HG02623 (cell line): ENCODE measurements around the gene MAD1L1.
"Not testable (repeated sequence)": the region's sequence is repeated elsewhere in the genome, so short reads cannot be mapped to it uniquely, and the experiment has no call there.

Experiments used
- ATAC-seq: cut with Tn5 transposase; IDR thresholded peaks from one replicate; pipeline ENCODE4 v1.9.1; 2021; ENCODE audit warnings: moderate library complexity; ENCODE audit not compliant: unreplicated experiment

The MAD1L1 gene

DNA sequence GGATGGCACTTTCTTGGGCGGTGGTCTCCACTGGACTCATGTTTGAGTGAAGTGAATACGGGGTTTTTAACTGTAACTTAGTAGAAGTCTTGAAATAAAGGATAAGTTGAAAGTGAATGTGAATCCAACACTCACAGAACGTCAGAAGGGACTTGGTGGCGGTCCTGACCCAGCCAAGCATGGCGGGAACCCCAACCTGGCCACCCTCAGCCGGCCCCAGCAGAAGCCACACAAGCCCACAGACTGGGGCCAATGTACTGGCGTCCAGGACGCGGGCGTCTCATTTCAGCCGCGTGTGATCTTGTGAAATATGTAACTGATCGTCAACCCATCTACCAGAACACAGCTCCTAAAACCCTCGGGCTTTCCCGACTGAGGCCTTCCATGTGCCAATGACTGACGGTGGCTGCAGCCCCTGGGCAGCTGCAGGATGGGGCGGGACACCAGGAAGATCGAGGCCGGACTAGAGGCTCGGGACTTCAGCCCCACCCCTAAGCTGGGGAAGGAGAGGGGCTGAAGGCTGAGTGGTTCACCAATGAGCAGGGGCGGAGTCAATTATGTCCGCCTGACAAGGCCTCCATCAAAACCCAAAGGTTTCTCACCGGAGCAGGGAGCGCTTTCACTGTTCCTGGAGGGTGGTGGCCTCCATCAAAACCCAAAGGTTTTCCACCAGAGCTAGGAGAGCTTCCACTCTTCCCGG is 161.5 kb downstream of the MAD1L1 start:
- no peak for ATAC-seq

DNA sequence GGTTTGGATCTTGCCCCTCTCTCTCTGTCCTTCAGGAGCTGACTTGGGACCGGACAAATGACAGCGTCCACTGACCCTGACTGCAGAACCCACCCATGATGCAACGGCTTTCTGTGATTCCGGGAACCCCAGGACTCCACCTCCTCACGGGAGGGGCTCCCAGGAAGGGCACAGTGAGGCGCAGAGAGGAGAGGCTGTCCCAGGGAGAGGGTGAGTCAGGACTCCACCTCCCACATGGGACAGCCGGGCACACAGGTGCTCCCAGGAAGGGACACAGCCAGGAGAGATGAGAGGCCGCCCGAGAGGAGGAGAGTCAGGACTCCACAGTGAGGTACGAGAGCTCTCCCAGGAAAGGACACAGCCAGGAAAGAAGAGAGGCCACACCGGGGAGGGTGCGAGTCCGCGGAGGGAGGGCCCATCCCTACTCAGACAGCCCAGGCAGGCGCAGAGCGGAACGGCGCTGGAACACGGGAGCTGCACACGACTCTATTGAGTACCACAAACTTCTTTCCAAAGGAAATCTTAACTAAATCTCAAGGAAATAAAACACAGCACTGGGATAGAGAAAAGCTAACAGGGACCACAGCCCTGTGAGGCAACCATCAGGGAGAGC is 162.5 kb downstream of the MAD1L1 start:
- no peak for ATAC-seq

DNA sequence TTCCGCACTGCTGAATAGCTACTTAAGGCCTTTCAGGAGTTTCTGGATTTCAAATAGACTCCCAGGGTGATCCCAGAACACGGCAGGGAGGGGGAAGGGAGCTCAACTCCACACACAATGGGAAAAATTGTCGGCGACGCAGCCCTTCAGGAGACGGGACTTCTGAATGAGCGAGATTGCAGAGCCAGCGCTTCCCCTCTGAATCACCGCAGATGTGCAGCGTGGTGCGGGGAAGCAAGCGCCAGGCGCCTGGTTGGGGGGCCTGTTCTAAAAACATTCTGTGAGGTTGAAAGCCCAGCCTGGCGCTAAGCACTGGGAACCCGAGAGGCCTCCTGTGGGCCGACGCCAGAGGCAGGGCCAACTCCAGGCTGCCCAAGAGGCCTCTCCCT is 163.3 kb downstream of the MAD1L1 start:
- no peak for ATAC-seq

- ATAC-seq = no peak
Observed at GRCh38 chr7:2068693-2069471, 163.9 kb downstream of the MAD1L1 start.

- ATAC-seq = no peak
Observed at GRCh38 chr7:2066251-2066919, 166.4 kb downstream of the MAD1L1 start.

DNA sequence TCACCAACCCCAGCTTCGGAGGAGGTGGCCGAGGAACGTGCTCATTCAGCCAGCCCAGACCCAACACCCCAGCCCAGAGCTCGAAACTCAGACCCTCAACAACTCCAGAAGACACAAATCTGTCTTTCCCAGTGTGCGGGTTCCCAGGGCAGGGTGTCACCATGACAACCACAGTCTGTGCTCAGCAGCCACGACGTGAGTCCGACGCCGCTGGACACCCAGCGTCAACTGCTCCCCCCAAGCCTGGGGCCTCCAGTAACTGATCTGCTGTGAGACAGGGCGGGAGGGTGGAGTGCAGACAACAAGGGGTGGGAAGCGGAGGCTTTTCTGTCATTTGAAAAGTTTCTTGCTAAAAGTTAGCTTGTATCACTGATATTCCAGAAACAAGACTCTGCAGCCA is 167.2 kb downstream of the MAD1L1 start:
- ATAC-seq = no peak

GRCh38 chr7:2063563-2064260 is 169.0 kb downstream of the MAD1L1 start:
- no peak for ATAC-seq

DNA sequence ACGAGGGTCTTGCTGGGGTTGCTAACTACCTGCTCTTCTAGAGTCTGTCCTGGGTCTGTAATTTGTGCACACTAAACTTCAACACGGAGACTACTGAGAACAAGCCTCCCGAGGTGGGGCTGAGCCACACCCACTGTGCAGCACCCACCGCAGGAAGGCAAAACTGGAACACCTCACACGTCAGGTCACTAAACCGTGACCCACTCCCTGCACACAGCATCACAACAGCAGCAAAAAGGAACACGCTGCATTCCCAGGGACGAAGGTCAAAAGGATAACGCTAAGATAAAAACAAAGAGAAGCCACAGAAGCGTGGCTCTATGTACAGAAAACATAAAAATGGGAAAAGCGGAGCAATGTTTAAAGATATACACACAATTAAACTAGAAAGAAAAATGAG is 170.1 kb downstream of the MAD1L1 start:
- no peak for ATAC-seq

DNA sequence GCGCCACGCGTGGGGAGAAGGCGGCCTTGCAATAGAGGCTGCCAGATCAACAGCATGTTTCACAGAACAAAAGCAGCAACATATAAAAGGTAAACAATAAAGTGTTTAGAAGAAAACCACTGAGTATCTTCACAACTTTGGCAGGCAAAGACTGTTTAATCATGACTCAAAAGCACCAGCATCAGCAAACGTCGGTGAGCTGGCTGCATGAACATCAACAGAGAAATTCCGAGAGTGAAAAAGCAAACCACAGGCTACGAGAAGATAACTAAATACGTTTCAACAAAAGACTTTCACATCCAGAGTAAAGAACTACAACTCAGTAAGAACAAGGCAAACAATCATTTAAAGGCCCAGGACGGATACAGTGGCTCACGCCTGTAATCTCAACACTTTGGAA is 172.0 kb downstream of the MAD1L1 start:
- ATAC-seq = no peak

GRCh38 chr7:2059964-2060700 is 172.6 kb downstream of the MAD1L1 start:
- ATAC-seq = no peak

DNA sequence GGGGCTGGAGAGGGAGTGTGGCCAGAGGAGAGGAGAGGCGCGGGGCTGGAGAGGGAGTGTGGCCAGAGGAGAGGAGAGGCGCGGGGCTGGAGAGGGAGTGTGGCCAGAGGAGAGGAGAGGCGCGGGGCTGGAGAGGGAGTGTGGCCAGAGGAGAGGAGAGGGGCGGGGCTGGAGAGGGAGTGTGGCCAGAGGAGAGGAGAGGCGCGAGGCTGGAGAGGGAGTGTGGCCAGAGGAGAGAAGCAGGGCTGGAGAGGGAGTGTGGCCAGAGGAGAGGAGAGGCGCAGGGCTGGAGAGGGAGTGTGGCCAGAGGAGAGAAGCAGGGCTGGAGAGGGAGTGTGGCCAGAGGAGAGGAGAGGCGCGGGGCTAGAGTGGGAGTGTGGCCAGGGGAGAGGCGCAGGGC is 174.5 kb downstream of the MAD1L1 start:
- not testable (repeated sequence) for ATAC-seq

DNA sequence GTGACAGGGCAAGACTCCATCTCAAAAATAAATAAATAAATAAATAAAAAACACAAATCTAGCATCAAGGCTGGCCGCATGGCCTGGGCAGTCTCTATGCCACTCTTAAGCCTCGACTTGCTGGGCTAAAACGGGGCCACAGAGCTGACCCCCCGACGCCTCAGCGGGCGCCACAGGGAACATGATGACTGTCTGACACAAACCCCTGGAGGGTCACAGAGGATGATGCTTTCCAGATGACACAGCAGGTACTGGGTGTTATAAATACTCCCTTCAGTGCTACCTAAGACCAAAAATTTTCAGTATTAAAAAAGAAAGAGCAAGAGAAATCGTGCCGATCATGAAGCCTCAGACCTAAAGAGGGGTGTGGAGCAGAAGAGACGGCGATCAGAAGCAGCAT is 176.8 kb downstream of the MAD1L1 start:
- ATAC-seq = no peak

DNA sequence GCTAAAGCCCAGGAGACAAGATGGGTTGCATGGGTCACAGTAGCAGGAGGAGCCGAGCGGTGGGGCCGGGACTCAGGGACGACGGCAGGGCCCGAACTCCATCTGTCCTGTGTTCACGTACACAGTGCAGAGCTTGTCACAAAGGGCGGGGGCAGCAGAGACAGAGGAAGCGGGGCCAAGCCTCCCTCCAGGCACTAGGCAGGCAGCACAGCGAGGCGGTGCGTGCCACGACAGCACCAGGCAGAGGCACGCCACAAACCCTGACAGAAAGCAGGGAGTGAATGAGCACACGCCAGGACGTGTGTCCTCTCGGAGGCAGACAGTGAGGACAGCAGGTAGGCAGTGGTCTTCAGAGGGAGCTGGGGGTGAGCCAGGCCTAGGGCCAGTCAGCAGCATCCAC is 177.8 kb downstream of the MAD1L1 start:
- no peak for ATAC-seq

- ATAC-seq = no peak
Observed at GRCh38 chr7:2053395-2053794, 179.3 kb downstream of the MAD1L1 start.

DNA sequence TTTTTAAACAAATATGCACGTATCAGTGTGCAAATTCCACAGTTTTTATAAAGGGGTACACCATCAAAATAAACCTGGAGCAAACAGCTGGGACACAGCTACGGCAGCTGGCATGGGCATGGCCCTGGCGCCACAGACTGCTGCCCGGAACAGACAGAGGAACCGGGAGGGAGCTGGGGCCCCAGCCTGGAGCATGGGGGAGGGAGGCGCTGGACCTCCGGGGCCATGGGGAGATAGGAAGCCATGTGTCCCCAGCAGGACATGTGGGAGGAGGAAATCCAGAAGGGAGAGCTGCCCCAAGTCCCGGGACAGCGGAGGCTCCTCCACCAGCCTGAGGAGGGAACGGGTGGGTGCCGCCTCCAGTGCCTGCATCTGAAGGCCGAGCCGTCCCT is 180.1 kb downstream of the MAD1L1 start:
- no peak for ATAC-seq

GRCh38 chr7:2051707-2052656 is 180.8 kb downstream of the MAD1L1 start:
- no peak for ATAC-seq

DNA sequence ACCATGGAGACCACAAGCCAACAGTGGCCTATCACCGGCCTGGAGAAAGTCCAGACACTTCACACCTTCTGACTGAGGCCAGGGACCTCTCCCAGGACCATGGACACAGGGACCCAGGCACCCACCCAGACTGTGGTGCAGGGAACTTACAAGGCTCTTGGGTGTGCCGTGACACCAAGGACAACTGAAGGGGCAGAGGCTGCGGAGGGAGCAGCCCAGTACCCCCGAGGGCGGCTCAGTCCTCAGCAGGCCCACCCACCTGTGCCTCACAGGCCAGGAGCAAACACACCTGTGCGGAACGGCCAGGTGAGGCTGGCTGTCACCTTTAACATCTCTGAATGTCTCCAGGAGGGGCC is 182.3 kb downstream of the MAD1L1 start:
- ATAC-seq = no peak

GRCh38 chr7:2049782-2050510 is 182.8 kb downstream of the MAD1L1 start:
- ATAC-seq = no peak
